GM23338 (cell line): ENCODE results near the gene CAMTA1. TPM values are rescaled to one million over a fixed set of nuclear protein-coding genes. Genes with fewer than 3 reads are reported as not detected.

ENCODE experiments used
- ATAC-seq: fragments of 200-7000 bp; cut with Tn5 transposase; 3 replicates; pipeline ENCODE4 v1.9.1; 2020
- DNase-seq: peaks from one replicate; pipeline ENCODE4 v3.0.0-alpha.2; 2015; ENCODE audit warnings: low spot score
- H2AFZ ChIP-seq: fragments of 200-600 bp; sonication (generic); 2 replicates; pipeline ENCODE4 v1.8.0; 2016; ENCODE audit warnings: antibody characterized with exemption, mild to moderate bottlenecking, moderate library complexity
- H3F3A ChIP-seq: fragments of 200-600 bp; sonication (generic); replicated peaks from 2 replicates; pipeline ENCODE4 v1.8.0; 2017; ENCODE audit warnings: antibody characterized with exemption, mixed run types, low read depth
- H3K27ac ChIP-seq: fragments of 200-600 bp; sonication (generic); 2 replicates; pipeline ENCODE4 v1.6.1; 2016; ENCODE audit warnings: low read depth
- H3K27me3 ChIP-seq: fragments of 200-600 bp; sonication (generic); 2 replicates; pipeline ENCODE4 v1.8.0; 2016; ENCODE audit warnings: mild to moderate bottlenecking, mixed run types, moderate library complexity; ENCODE audit not compliant: insufficient read depth
- H3K36me3 ChIP-seq: fragments of 200-600 bp; sonication (generic); 2 replicates; pipeline ENCODE4 v1.8.0; 2016; ENCODE audit warnings: mild to moderate bottlenecking; ENCODE audit not compliant: insufficient read depth
- H3K4me1 ChIP-seq: fragments of 200-600 bp; sonication (generic); 2 replicates; pipeline ENCODE4 v1.8.0; 2016; ENCODE audit warnings: mild to moderate bottlenecking, moderate library complexity; ENCODE audit not compliant: insufficient read depth
- H3K4me2 ChIP-seq: fragments of 200-600 bp; sonication (generic); 2 replicates; pipeline ENCODE4 v1.7.1; 2017; ENCODE audit warnings: mixed run types
- H3K4me3 ChIP-seq: fragments of 200-600 bp; sonication (generic); 2 replicates; pipeline ENCODE4 v1.6.1; 2016; ENCODE audit warnings: mixed run types
- H3K79me2 ChIP-seq: fragments of 200-600 bp; sonication (generic); replicated peaks from 2 replicates; pipeline ENCODE4 v1.8.0; 2017; ENCODE audit warnings: mild to moderate bottlenecking; ENCODE audit not compliant: insufficient read depth
- H3K9me2 ChIP-seq: fragments of 200-600 bp; sonication (generic); 2 replicates; pipeline ENCODE4 v1.8.0; 2017; ENCODE audit not compliant: insufficient read depth
- H4K20me1 ChIP-seq: fragments of 200-600 bp; sonication (generic); replicated peaks from 2 replicates; pipeline ENCODE4 v1.8.0; 2017; ENCODE audit warnings: mild to moderate bottlenecking; ENCODE audit not compliant: insufficient read depth
- H3K27ac Mint-ChIP-seq: 2 replicates; pipeline ENCODE4 v1.8.0; 2020; ENCODE audit warnings: inconsistent platforms, mild to moderate bottlenecking, moderate library complexity, mixed read lengths
- H3K27me3 Mint-ChIP-seq: 3 replicates; pipeline ENCODE4 v1.8.0; 2022; ENCODE audit warnings: low read depth, mild to moderate bottlenecking, moderate library complexity, mixed read lengths, inconsistent platforms; ENCODE audit not compliant: insufficient read depth, poor library complexity
- H3K36me3 Mint-ChIP-seq: 3 replicates; pipeline ENCODE4 v1.8.0; 2021; ENCODE audit warnings: low read depth, mild to moderate bottlenecking, inconsistent platforms, moderate library complexity, mixed read lengths
- H3K4me1 Mint-ChIP-seq: 3 replicates; pipeline ENCODE4 v1.8.0; 2020; ENCODE audit warnings: mild to moderate bottlenecking, inconsistent platforms, mixed read lengths
- H3K4me3 Mint-ChIP-seq: 3 replicates; pipeline ENCODE4 v1.8.0; 2021; ENCODE audit warnings: moderate library complexity, mild to moderate bottlenecking, inconsistent platforms, mixed read lengths
- H3K9me3 Mint-ChIP-seq: 3 replicates; pipeline ENCODE4 v1.8.0; 2020; ENCODE audit warnings: moderate library complexity, mild to moderate bottlenecking, inconsistent platforms, mixed read lengths
- CREB1 ChIP-seq: fragments of 250-450 bp; sonication (Bioruptor Pico); IDR thresholded peaks from 2 replicates; pipeline ENCODE4 v1.5.0; 2020; ENCODE audit warnings: low read depth, mild to moderate bottlenecking, moderate library complexity
- EZH2 ChIP-seq: fragments of 200-600 bp; sonication (generic); IDR thresholded peaks from one replicate; pipeline ENCODE4 v1.8.0; 2017; ENCODE audit warnings: antibody characterized with exemption, mild to moderate bottlenecking, low read depth; ENCODE audit not compliant: unreplicated experiment
- EZH2phosphoT487 ChIP-seq: fragments of 200-600 bp; sonication (generic); IDR thresholded peaks from one replicate; pipeline ENCODE4 v1.8.1; 2018; ENCODE audit warnings: antibody characterized with exemption; ENCODE audit not compliant: unreplicated experiment
- JUNB ChIP-seq: IDR thresholded peaks from one replicate; pipeline ENCODE4 v1.6.1; 2016; ENCODE audit warnings: antibody characterized with exemption; ENCODE audit not compliant: unreplicated experiment
- NANOG ChIP-seq: IDR thresholded peaks from 2 replicates; pipeline ENCODE4 v1.6.1; 2016; ENCODE audit warnings: antibody characterized with exemption, borderline replicate concordance
- POLR2AphosphoS5 ChIP-seq: IDR thresholded peaks from 2 replicates; pipeline ENCODE4 v1.6.1; 2016; ENCODE audit warnings: antibody characterized with exemption, low read depth
- STAT1 ChIP-seq: IDR thresholded peaks from one replicate; pipeline ENCODE4 v1.6.1; 2016; ENCODE audit warnings: antibody characterized with exemption; ENCODE audit not compliant: unreplicated experiment
- ZNF114 ChIP-seq: fragments of 250-450 bp; sonication (Bioruptor Pico); IDR thresholded peaks from 2 replicates; pipeline ENCODE4 v1.5.0; 2020; ENCODE audit warnings: mild to moderate bottlenecking, moderate library complexity
- ZNF331 ChIP-seq: fragments of 250-450 bp; sonication (Bioruptor Pico); IDR thresholded peaks from 2 replicates; pipeline ENCODE4 v1.5.0; 2020; ENCODE audit warnings: low read depth, mild to moderate bottlenecking, moderate library complexity
- polyA plus RNA-seq: library from polyadenylated mRNA; unstranded; fragments of >200 nt; fragmentation: Nextera tagmentation; extraction: Ambion mirVana; gene quantifications from 2 replicates; pipeline ENCODE4 v1.2.1, GENCODE V29; 2016
- total RNA-seq: library from RNA; depleted of rRNA; stranded (reverse); fragments of >200 nt; shearing (Covaris generic); gene quantifications from 2 replicates; pipeline ENCODE4 v1.2.3, GENCODE V29; 2014
- TF ChIP-seq, protein P1 (sequence below): fragments of 250-450 bp; sonication (Bioruptor Pico); IDR thresholded peaks from 2 replicates; pipeline ENCODE4 v1.5.0; 2020; ENCODE audit warnings: mild to moderate bottlenecking, moderate library complexity
- TF ChIP-seq, protein P2 (sequence below): IDR thresholded peaks from 2 replicates; pipeline ENCODE4 v1.6.1; 2016; ENCODE audit warnings: antibody characterized with exemption
- TF ChIP-seq, protein P3 (sequence below), 2 experiments: fragments of 200-600 bp in 1 of 2; sonication (generic) in 1 of 2; conservative IDR thresholded peaks; 2 replicates each; pipeline versions ENCODE4 v1.5.1 to v1.6.1; 2016 to 2017; ENCODE audit warnings: antibody characterized with exemption in 2 of 2, low read depth in 2 of 2, mild to moderate bottlenecking in 2 of 2, moderate library complexity in 1 of 2
- TF ChIP-seq, protein P4 (sequence below): IDR thresholded peaks from one replicate; pipeline ENCODE4 v1.6.1; 2018; ENCODE audit warnings: antibody characterized with exemption; ENCODE audit not compliant: unreplicated experiment

CAMTA1 gene
- total and polyA plus RNA-seq, 2 experiments from 2014 or later = 115 to 519 TPM

DNA sequence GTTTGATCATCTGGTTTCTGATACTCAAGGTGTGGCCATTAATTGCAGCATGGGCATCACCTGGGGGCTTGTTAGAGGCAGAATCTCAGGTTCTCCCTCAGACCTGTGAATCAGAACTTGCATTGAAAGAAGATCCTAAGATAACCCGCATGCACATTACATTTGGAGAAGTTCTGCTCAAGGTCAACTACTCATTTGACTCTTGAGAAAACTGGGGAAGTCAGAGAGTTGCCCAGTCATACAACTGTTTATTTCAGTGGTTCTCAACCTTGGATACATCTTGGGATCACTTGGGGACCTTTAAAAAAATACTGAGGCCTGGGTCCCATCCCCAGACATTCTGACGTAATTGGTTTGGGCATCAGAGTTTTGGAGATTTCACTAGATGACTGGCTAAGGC is 30.5 kb downstream of the CAMTA1 start:
- no peak overlapping the region for H3K4me3 Mint-ChIP-seq
- peaks cover 29% of the 10 kb centered on the region for H3K4me1 Mint-ChIP-seq
- no peaks in the 10 kb centered on the region for H3K27me3 Mint-ChIP-seq
- ATAC-seq (no peak), DNase-seq (no peak)
- Histone ChIP-seq H2AFZ (no peak overlapping the region), H3K9me2 (no peaks in the 10 kb centered on the region), H3K79me2 (peaks cover 100% of the 10 kb centered on the region), H3K36me3 (no peaks in the 10 kb centered on the region), H3K27ac (no peak overlapping the region), H3K27me3 (no peaks in the 10 kb centered on the region), H4K20me1 (peaks cover 46% of the 10 kb centered on the region), H3F3A (no peaks in the 10 kb centered on the region), H3K4me3 (no peak overlapping the region), H3K4me2 (no peak overlapping the region), H3K4me1 (peaks cover 11% of the 10 kb centered on the region)
- no peak overlapping the region for H3K27ac Mint-ChIP-seq
- no peaks in the 10 kb centered on the region for H3K9me3 Mint-ChIP-seq
- no peaks in the 10 kb centered on the region for H3K36me3 Mint-ChIP-seq
- TF ChIP-seq ZNF331 (CRISPR knock-in tag) (no peak), STAT1 (no peak), EZH2phosphoT487 (no peak), NANOG (no peak), POLR2AphosphoS5 (no peak), JUNB (no peak), CREB1 (CRISPR knock-in tag) (no peak), EZH2 (no peak), ZNF114 (no peak)
- TF ChIP-seq, protein P1, sequence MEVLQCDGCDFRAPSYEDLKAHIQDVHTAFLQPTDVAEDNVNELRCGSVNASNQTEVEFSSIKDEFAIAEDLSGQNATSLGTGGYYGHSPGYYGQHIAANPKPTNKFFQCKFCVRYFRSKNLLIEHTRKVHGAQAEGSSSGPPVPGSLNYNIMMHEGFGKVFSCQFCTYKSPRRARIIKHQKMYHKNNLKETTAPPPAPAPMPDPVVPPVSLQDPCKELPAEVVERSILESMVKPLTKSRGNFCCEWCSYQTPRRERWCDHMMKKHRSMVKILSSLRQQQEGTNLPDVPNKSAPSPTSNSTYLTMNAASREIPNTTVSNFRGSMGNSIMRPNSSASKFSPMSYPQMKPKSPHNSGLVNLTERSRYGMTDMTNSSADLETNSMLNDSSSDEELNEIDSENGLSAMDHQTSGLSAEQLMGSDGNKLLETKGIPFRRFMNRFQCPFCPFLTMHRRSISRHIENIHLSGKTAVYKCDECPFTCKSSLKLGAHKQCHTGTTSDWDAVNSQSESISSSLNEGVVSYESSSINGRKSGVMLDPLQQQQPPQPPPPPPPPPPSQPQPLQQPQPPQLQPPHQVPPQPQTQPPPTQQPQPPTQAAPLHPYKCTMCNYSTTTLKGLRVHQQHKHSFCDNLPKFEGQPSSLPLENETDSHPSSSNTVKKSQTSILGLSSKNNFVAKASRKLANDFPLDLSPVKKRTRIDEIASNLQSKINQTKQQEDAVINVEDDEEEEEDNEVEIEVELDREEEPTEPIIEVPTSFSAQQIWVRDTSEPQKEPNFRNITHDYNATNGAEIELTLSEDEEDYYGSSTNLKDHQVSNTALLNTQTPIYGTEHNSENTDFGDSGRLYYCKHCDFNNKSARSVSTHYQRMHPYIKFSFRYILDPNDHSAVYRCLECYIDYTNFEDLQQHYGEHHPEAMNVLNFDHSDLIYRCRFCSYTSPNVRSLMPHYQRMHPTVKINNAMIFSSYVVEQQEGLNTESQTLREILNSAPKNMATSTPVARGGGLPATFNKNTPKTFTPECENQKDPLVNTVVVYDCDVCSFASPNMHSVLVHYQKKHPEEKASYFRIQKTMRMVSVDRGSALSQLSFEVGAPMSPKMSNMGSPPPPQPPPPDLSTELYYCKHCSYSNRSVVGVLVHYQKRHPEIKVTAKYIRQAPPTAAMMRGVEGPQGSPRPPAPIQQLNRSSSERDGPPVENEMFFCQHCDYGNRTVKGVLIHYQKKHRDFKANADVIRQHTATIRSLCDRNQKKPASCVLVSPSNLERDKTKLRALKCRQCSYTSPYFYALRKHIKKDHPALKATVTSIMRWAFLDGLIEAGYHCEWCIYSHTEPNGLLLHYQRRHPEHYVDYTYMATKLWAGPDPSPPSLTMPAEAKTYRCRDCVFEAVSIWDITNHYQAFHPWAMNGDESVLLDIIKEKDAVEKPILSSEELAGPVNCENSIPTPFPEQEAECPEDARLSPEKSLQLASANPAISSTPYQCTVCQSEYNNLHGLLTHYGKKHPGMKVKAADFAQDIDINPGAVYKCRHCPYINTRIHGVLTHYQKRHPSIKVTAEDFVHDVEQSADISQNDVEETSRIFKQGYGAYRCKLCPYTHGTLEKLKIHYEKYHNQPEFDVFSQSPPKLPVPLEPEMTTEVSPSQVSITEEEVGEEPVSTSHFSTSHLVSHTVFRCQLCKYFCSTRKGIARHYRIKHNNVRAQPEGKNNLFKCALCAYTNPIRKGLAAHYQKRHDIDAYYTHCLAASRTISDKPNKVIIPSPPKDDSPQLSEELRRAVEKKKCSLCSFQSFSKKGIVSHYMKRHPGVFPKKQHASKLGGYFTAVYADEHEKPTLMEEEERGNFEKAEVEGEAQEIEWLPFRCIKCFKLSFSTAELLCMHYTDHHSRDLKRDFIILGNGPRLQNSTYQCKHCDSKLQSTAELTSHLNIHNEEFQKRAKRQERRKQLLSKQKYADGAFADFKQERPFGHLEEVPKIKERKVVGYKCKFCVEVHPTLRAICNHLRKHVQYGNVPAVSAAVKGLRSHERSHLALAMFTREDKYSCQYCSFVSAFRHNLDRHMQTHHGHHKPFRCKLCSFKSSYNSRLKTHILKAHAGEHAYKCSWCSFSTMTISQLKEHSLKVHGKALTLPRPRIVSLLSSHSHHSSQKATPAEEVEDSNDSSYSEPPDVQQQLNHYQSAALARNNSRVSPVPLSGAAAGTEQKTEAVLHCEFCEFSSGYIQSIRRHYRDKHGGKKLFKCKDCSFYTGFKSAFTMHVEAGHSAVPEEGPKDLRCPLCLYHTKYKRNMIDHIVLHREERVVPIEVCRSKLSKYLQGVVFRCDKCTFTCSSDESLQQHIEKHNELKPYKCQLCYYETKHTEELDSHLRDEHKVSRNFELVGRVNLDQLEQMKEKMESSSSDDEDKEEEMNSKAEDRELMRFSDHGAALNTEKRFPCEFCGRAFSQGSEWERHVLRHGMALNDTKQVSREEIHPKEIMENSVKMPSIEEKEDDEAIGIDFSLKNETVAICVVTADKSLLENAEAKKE = no peak
- TF ChIP-seq, protein P2, sequence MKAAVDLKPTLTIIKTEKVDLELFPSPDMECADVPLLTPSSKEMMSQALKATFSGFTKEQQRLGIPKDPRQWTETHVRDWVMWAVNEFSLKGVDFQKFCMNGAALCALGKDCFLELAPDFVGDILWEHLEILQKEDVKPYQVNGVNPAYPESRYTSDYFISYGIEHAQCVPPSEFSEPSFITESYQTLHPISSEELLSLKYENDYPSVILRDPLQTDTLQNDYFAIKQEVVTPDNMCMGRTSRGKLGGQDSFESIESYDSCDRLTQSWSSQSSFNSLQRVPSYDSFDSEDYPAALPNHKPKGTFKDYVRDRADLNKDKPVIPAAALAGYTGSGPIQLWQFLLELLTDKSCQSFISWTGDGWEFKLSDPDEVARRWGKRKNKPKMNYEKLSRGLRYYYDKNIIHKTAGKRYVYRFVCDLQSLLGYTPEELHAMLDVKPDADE = no peak
- TF ChIP-seq, protein P3, sequence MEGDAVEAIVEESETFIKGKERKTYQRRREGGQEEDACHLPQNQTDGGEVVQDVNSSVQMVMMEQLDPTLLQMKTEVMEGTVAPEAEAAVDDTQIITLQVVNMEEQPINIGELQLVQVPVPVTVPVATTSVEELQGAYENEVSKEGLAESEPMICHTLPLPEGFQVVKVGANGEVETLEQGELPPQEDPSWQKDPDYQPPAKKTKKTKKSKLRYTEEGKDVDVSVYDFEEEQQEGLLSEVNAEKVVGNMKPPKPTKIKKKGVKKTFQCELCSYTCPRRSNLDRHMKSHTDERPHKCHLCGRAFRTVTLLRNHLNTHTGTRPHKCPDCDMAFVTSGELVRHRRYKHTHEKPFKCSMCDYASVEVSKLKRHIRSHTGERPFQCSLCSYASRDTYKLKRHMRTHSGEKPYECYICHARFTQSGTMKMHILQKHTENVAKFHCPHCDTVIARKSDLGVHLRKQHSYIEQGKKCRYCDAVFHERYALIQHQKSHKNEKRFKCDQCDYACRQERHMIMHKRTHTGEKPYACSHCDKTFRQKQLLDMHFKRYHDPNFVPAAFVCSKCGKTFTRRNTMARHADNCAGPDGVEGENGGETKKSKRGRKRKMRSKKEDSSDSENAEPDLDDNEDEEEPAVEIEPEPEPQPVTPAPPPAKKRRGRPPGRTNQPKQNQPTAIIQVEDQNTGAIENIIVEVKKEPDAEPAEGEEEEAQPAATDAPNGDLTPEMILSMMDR (conservative IDR thresholded peaks at IDR 0.05; ENCODE audit: low read depth in 2 of 2) = no peak
- TF ChIP-seq, protein P4, sequence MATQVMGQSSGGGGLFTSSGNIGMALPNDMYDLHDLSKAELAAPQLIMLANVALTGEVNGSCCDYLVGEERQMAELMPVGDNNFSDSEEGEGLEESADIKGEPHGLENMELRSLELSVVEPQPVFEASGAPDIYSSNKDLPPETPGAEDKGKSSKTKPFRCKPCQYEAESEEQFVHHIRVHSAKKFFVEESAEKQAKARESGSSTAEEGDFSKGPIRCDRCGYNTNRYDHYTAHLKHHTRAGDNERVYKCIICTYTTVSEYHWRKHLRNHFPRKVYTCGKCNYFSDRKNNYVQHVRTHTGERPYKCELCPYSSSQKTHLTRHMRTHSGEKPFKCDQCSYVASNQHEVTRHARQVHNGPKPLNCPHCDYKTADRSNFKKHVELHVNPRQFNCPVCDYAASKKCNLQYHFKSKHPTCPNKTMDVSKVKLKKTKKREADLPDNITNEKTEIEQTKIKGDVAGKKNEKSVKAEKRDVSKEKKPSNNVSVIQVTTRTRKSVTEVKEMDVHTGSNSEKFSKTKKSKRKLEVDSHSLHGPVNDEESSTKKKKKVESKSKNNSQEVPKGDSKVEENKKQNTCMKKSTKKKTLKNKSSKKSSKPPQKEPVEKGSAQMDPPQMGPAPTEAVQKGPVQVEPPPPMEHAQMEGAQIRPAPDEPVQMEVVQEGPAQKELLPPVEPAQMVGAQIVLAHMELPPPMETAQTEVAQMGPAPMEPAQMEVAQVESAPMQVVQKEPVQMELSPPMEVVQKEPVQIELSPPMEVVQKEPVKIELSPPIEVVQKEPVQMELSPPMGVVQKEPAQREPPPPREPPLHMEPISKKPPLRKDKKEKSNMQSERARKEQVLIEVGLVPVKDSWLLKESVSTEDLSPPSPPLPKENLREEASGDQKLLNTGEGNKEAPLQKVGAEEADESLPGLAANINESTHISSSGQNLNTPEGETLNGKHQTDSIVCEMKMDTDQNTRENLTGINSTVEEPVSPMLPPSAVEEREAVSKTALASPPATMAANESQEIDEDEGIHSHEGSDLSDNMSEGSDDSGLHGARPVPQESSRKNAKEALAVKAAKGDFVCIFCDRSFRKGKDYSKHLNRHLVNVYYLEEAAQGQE = no peak
